ENCODE measurements around the gene TMEM92. TPM values are rescaled to one million over a fixed set of nuclear protein-coding genes. Genes with fewer than 3 reads are reported as not detected.

The TMEM92 gene
- total and polyA plus RNA-seq, 5 donors from 2014 or later, result not detected

- Mint-ChIP-seq H3K36me3 (no peaks in the 10 kb centered on the region), H3K4me1 (no peaks in the 10 kb centered on the region), H3K27ac (no peak overlapping the region), H3K4me3 (no peak overlapping the region), H3K9me3 (no peaks in the 10 kb centered on the region), H3K27me3 (peaks cover 12% of the 10 kb centered on the region)
- DNase-seq, result no peak
- Histone ChIP-seq H3K9me3 (ENCODE audit: control insufficient read depth in 2 of 2, low read length in 2 of 2) (no peaks in the 10 kb centered on the region), H3K27ac (ENCODE audit: insufficient read depth, low read length, poor library complexity, severe bottlenecking) (no peak overlapping the region), H3K36me3 (ENCODE audit: control insufficient read depth, insufficient read depth, low read length) (no peaks in the 10 kb centered on the region), H3K4me3 (ENCODE audit: low read depth, low read length) (no peak overlapping the region), H3K4me1 (ENCODE audit: control insufficient read depth, insufficient read depth, low read length, poor library complexity, severe bottlenecking) (no peaks in the 10 kb centered on the region), H3K27me3 (ENCODE audit: control insufficient read depth, insufficient read depth, low read length) (no peaks in the 10 kb centered on the region)
- ATAC-seq (ENCODE audit: low read depth in 2 of 2), result no peak
These were observed 44.4 kb downstream of the TMEM92 start for GRCh38 chr17:50318501-50319285.

- H3K27ac ChIP-seq (ENCODE audit: insufficient read depth, low read length, poor library complexity, severe bottlenecking), result no peak overlapping the region
- no peaks in the 10 kb centered on the region for H3K4me1 ChIP-seq (ENCODE audit: control insufficient read depth, insufficient read depth, low read length, poor library complexity, severe bottlenecking)
- H3K4me1 Mint-ChIP-seq, result no peaks in the 10 kb centered on the region
- ATAC-seq (ENCODE audit: low read depth in 2 of 2) (no peak), DNase-seq (no peak)
- H3K9me3 Mint-ChIP-seq, result no peaks in the 10 kb centered on the region
- H3K27me3 ChIP-seq (ENCODE audit: control insufficient read depth, insufficient read depth, low read length), result no peaks in the 10 kb centered on the region
- no peak overlapping the region for H3K4me3 ChIP-seq (ENCODE audit: low read depth, low read length)
- H3K36me3 ChIP-seq (ENCODE audit: control insufficient read depth, insufficient read depth, low read length), result no peaks in the 10 kb centered on the region
- H3K36me3 Mint-ChIP-seq, result no peaks in the 10 kb centered on the region
- H3K4me3 Mint-ChIP-seq, result no peak overlapping the region
- H3K9me3 ChIP-seq (ENCODE audit: control insufficient read depth in 2 of 2, low read length in 2 of 2), result no peaks in the 10 kb centered on the region
- H3K27ac Mint-ChIP-seq, result no peak overlapping the region
- H3K27me3 Mint-ChIP-seq, result peaks cover 5% of the 10 kb centered on the region
These were observed 45.2 kb downstream of the TMEM92 start for GRCh38 chr17:50319306-50320004.

GRCh38 chr17:50322271-50322670, 48.0 kb downstream of the TMEM92 start:
- Mint-ChIP-seq H3K4me1 (no peaks in the 10 kb centered on the region), H3K4me3 (no peak overlapping the region), H3K27ac (no peak overlapping the region), H3K27me3 (peaks cover 5% of the 10 kb centered on the region), H3K36me3 (no peaks in the 10 kb centered on the region), H3K9me3 (no peaks in the 10 kb centered on the region)
- no peak overlapping the region for H3K4me3 ChIP-seq (ENCODE audit: low read depth, low read length)
- ATAC-seq (ENCODE audit: low read depth in 2 of 2), result no peak
- no peak for DNase-seq
- H3K4me1 ChIP-seq (ENCODE audit: control insufficient read depth, insufficient read depth, low read length, poor library complexity, severe bottlenecking), result no peaks in the 10 kb centered on the region
- no peaks in the 10 kb centered on the region for H3K27me3 ChIP-seq (ENCODE audit: control insufficient read depth, insufficient read depth, low read length)
- no peak overlapping the region for H3K27ac ChIP-seq (ENCODE audit: insufficient read depth, low read length, poor library complexity, severe bottlenecking)
- no peaks in the 10 kb centered on the region for H3K9me3 ChIP-seq (ENCODE audit: control insufficient read depth in 2 of 2, low read length in 2 of 2)
- no peaks in the 10 kb centered on the region for H3K36me3 ChIP-seq (ENCODE audit: control insufficient read depth, insufficient read depth, low read length)

GRCh38 chr17:50323060-50323459, 48.8 kb downstream of the TMEM92 start:
- no peaks in the 10 kb centered on the region for H3K36me3 ChIP-seq (ENCODE audit: control insufficient read depth, insufficient read depth, low read length)
- H3K27me3 Mint-ChIP-seq, result peaks cover 5% of the 10 kb centered on the region
- H3K4me3 ChIP-seq (ENCODE audit: low read depth, low read length), result no peak overlapping the region
- H3K27ac ChIP-seq (ENCODE audit: insufficient read depth, low read length, poor library complexity, severe bottlenecking), result no peak overlapping the region
- H3K4me1 Mint-ChIP-seq, result no peaks in the 10 kb centered on the region
- H3K27me3 ChIP-seq (ENCODE audit: control insufficient read depth, insufficient read depth, low read length), result no peaks in the 10 kb centered on the region
- DNase-seq (no peak), ATAC-seq (ENCODE audit: low read depth in 2 of 2) (no peak)
- H3K36me3 Mint-ChIP-seq, result no peaks in the 10 kb centered on the region
- H3K4me3 Mint-ChIP-seq, result no peak overlapping the region
- no peaks in the 10 kb centered on the region for H3K9me3 Mint-ChIP-seq
- no peaks in the 10 kb centered on the region for H3K9me3 ChIP-seq (ENCODE audit: control insufficient read depth in 2 of 2, low read length in 2 of 2)
- H3K27ac Mint-ChIP-seq, result no peak overlapping the region
- H3K4me1 ChIP-seq (ENCODE audit: control insufficient read depth, insufficient read depth, low read length, poor library complexity, severe bottlenecking), result no peaks in the 10 kb centered on the region

- Histone ChIP-seq H3K9me3 (ENCODE audit: control insufficient read depth in 2 of 2, low read length in 2 of 2) (no peaks in the 10 kb centered on the region), H3K4me1 (ENCODE audit: control insufficient read depth, insufficient read depth, low read length, poor library complexity, severe bottlenecking) (no peaks in the 10 kb centered on the region), H3K27ac (ENCODE audit: insufficient read depth, low read length, poor library complexity, severe bottlenecking) (no peak overlapping the region), H3K27me3 (ENCODE audit: control insufficient read depth, insufficient read depth, low read length) (peaks cover 2% of the 10 kb centered on the region), H3K4me3 (ENCODE audit: low read depth, low read length) (no peak overlapping the region), H3K36me3 (ENCODE audit: control insufficient read depth, insufficient read depth, low read length) (no peaks in the 10 kb centered on the region)
- Mint-ChIP-seq H3K9me3 (no peaks in the 10 kb centered on the region), H3K4me1 (no peaks in the 10 kb centered on the region), H3K36me3 (no peaks in the 10 kb centered on the region), H3K27me3 (peaks cover 16% of the 10 kb centered on the region), H3K27ac (no peak overlapping the region), H3K4me3 (no peak overlapping the region)
- DNase-seq (no peak), ATAC-seq (ENCODE audit: low read depth in 2 of 2) (no peak)
These were observed 51.6 kb downstream of the TMEM92 start for GRCh38 chr17:50325906-50326305.

- no peaks in the 10 kb centered on the region for H3K9me3 ChIP-seq (ENCODE audit: control insufficient read depth in 2 of 2, low read length in 2 of 2)
- DNase-seq (no peak), ATAC-seq (ENCODE audit: low read depth in 2 of 2) (no peak)
- peaks cover 16% of the 10 kb centered on the region for H3K27me3 Mint-ChIP-seq
- no peaks in the 10 kb centered on the region for H3K36me3 ChIP-seq (ENCODE audit: control insufficient read depth, insufficient read depth, low read length)
- no peak overlapping the region for H3K4me3 ChIP-seq (ENCODE audit: low read depth, low read length)
- no peaks in the 10 kb centered on the region for H3K36me3 Mint-ChIP-seq
- peaks cover 2% of the 10 kb centered on the region for H3K27me3 ChIP-seq (ENCODE audit: control insufficient read depth, insufficient read depth, low read length)
- peak overlapping the region in 1 of 4 donors; percentile 45 for H3K4me3 Mint-ChIP-seq
- no peaks in the 10 kb centered on the region for H3K4me1 Mint-ChIP-seq
- no peak overlapping the region for H3K27ac ChIP-seq (ENCODE audit: insufficient read depth, low read length, poor library complexity, severe bottlenecking)
- no peaks in the 10 kb centered on the region for H3K9me3 Mint-ChIP-seq
- H3K4me1 ChIP-seq (ENCODE audit: control insufficient read depth, insufficient read depth, low read length, poor library complexity, severe bottlenecking), result no peaks in the 10 kb centered on the region
- no peak overlapping the region for H3K27ac Mint-ChIP-seq
These were observed 52.6 kb downstream of the TMEM92 start for GRCh38 chr17:50326831-50327364.

GRCh38 chr17:50328363-50329325, 54.4 kb downstream of the TMEM92 start:
- Mint-ChIP-seq H3K9me3 (peaks cover 0 to 2% (median 0%) of the 10 kb centered on the region in 7 donors), H3K36me3 (no peaks in the 10 kb centered on the region), H3K4me1 (peaks cover 0 to 2% (median 0%) of the 10 kb centered on the region in 4 donors), H3K27ac (no peak overlapping the region), H3K27me3 (peaks cover 21% of the 10 kb centered on the region), H3K4me3 (no peak overlapping the region)
- no peak for ATAC-seq (ENCODE audit: low read depth in 2 of 2)
- DNase-seq, result no peak
- Histone ChIP-seq H3K9me3 (ENCODE audit: control insufficient read depth in 2 of 2, low read length in 2 of 2) (no peaks in the 10 kb centered on the region), H3K4me1 (ENCODE audit: control insufficient read depth, insufficient read depth, low read length, poor library complexity, severe bottlenecking) (no peaks in the 10 kb centered on the region), H3K4me3 (ENCODE audit: low read depth, low read length) (no peak overlapping the region), H3K27ac (ENCODE audit: insufficient read depth, low read length, poor library complexity, severe bottlenecking) (no peak overlapping the region), H3K36me3 (ENCODE audit: control insufficient read depth, insufficient read depth, low read length) (no peaks in the 10 kb centered on the region), H3K27me3 (ENCODE audit: control insufficient read depth, insufficient read depth, low read length) (peaks cover 2% of the 10 kb centered on the region)
